Loucy (cell line): ENCODE results near the gene PLEKHA5.

Experiments
- EZH2phosphoT487 ChIP-seq: fragments of 200-600 bp; IDR thresholded peaks from 2 replicates; pipeline ENCODE4 v1.6.1; 2018; ENCODE audit warnings: antibody characterized with exemption, mild to moderate bottlenecking, moderate library complexity, borderline replicate concordance
- TF ChIP-seq, protein P1 (sequence below): fragments of 200-600 bp; sonication (generic); conservative IDR thresholded peaks from 2 replicates; pipeline ENCODE4 v1.5.1; 2014; ENCODE audit warnings: mild to moderate bottlenecking, antibody characterized with exemption, low read length

DNA sequence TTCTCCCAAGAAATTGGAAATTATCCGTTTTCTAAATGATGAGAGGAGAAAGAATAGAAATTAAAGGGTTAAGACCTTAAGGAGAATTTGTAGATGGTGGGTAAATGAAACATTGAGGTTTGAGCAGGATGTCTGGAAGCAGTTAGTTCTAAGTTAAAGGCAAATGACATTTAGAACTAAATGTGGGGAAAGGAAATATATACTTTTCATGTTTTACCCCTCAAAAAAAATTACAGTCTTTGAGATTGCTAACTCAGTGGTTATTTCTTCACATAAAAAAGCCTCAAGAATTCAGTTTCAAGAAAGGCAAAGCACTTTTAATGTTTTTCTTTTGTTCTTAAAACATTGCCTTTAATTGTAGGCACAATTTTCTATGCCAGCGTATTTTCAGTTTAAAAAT lies 114.0 kb downstream of the PLEKHA5 start:
- TF ChIP-seq, protein P1, sequence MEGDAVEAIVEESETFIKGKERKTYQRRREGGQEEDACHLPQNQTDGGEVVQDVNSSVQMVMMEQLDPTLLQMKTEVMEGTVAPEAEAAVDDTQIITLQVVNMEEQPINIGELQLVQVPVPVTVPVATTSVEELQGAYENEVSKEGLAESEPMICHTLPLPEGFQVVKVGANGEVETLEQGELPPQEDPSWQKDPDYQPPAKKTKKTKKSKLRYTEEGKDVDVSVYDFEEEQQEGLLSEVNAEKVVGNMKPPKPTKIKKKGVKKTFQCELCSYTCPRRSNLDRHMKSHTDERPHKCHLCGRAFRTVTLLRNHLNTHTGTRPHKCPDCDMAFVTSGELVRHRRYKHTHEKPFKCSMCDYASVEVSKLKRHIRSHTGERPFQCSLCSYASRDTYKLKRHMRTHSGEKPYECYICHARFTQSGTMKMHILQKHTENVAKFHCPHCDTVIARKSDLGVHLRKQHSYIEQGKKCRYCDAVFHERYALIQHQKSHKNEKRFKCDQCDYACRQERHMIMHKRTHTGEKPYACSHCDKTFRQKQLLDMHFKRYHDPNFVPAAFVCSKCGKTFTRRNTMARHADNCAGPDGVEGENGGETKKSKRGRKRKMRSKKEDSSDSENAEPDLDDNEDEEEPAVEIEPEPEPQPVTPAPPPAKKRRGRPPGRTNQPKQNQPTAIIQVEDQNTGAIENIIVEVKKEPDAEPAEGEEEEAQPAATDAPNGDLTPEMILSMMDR, result no peak
- no peak for TF ChIP-seq EZH2phosphoT487
